B cell (primary cell): ENCODE data around the gene MYO1E. TPM values are rescaled to one million over a fixed set of nuclear protein-coding genes. Genes with fewer than 3 reads are reported as not detected.

ENCODE experiments used
- ATAC-seq: fragments of 200-7000 bp; cut with Tn5 transposase; one replicate; pipeline ENCODE4 v1.10.0; 2021; ENCODE audit warnings: low read depth, mild to moderate bottlenecking, moderate number of reproducible peaks, moderate library complexity
- CTCF ChIA-PET: fragments of 350-600 bp; sonication (Branson Sonifier 250); formaldehyde crosslinking; loops from one replicate; lab custom pipeline; 2021; ENCODE audit warnings: antibody characterized with exemption, inconsistent platforms; lab: Charles Lee
- POLR2A ChIA-PET: fragments of 350-600 bp; sonication (Branson Sonifier 250); formaldehyde crosslinking; loops from one replicate; lab custom pipeline; 2021; ENCODE audit warnings: antibody characterized with exemption; lab: Charles Lee
- DNase-seq: peaks from one replicate; pipeline ENCODE4 v3.0.0; 2013
- H2AFZ ChIP-seq: 2 replicates; pipeline ENCODE4 v1.6.1; 2012; ENCODE audit warnings: mild to moderate bottlenecking, low read depth, low read length; ENCODE audit not compliant: insufficient read depth, poor library complexity, severe bottlenecking
- H3K27ac ChIP-seq, 2 donors: 1 replicate in 1 of 2; 2 replicates in 1 of 2; pipeline ENCODE4 v1.5.1; 2012 to 2013; ENCODE audit warnings: low read length in 2 of 2, mild to moderate bottlenecking in 2 of 2, moderate library complexity in 1 of 2
- H3K27me3 ChIP-seq, 4 experiments: fragments of 200-600 bp in 1 of 4; sonication (generic) in 1 of 4; replicated peaks in 1 of 4; 1 replicate in 2 of 4; 2 replicates in 2 of 4; pipeline versions ENCODE4 v1.6.1 to v1.7.0; 2013 to 2016; ENCODE audit warnings: low read length in 3 of 4, mild to moderate bottlenecking in 2 of 4, mixed read lengths in 1 of 4, moderate library complexity in 1 of 4; ENCODE audit not compliant: insufficient read depth in 4 of 4, control insufficient read depth in 3 of 4; ENCODE audit errors: control extremely low read depth in 1 of 4
- H3K36me3 ChIP-seq, 2 experiments: replicated peaks in 1 of 2; 1 replicate in 1 of 2; 2 replicates in 1 of 2; pipeline versions ENCODE4 v1.6.1 to v1.7.1; 2013; ENCODE audit warnings: low read length in 1 of 2; ENCODE audit not compliant: insufficient read depth in 2 of 2, control insufficient read depth in 1 of 2; ENCODE audit errors: control extremely low read depth in 1 of 2, extremely low read depth in 1 of 2
- H3K4me1 ChIP-seq, 2 donors: fragments of 200-600 bp in 1 of 2; sonication (generic) in 1 of 2; 1 replicate in 1 of 2; 2 replicates in 1 of 2; pipeline versions ENCODE4 v1.5.1 to v1.6.1; 2013 to 2017; ENCODE audit warnings: low read length in 2 of 2; ENCODE audit not compliant: control insufficient read depth in 2 of 2, insufficient read depth in 2 of 2
- H3K4me2 ChIP-seq: replicated peaks from 2 replicates; pipeline ENCODE3; 2012; ENCODE audit warnings: mild to moderate bottlenecking, low read depth, low read length; ENCODE audit not compliant: poor library complexity, severe bottlenecking
- H3K4me3 ChIP-seq, 5 experiments: fragments of 200-600 bp in 1 of 5; sonication (generic) in 1 of 5; 1 replicate in 3 of 5; 2 replicates in 2 of 5; pipeline versions ENCODE4 v1.5.1 to v1.7.0; 2011 to 2016; ENCODE audit warnings: low read length in 4 of 5, mild to moderate bottlenecking in 4 of 5, low read depth in 2 of 5, control low read depth in 1 of 5, moderate library complexity in 1 of 5; ENCODE audit not compliant: insufficient read depth in 1 of 5; ENCODE audit errors: control extremely low read depth in 1 of 5, extremely low read depth in 1 of 5
- H3K79me2 ChIP-seq: fragments of 200-600 bp; sonication (generic); one replicate; pipeline ENCODE4 v1.6.0; 2016; ENCODE audit warnings: low read length; ENCODE audit not compliant: control insufficient read depth, insufficient read depth
- H3K9ac ChIP-seq: fragments of 200-600 bp; sonication (generic); 2 replicates; pipeline ENCODE4 v1.6.1; 2017; ENCODE audit warnings: mild to moderate bottlenecking, low read length, moderate library complexity
- H3K9me3 ChIP-seq, 3 donors: one replicate each; pipeline versions ENCODE4 v1.6.1 to v1.7.1; 2013; ENCODE audit warnings: low read length in 2 of 3; ENCODE audit not compliant: control insufficient read depth in 2 of 3, insufficient read depth in 1 of 3; ENCODE audit errors: control extremely low read depth in 1 of 3
- H4K20me1 ChIP-seq: 2 replicates; pipeline ENCODE4 v1.6.0; 2012; ENCODE audit warnings: mild to moderate bottlenecking, low read length; ENCODE audit not compliant: insufficient read depth, control insufficient read depth, poor library complexity, severe bottlenecking
- H3K27ac Mint-ChIP-seq: one replicate; pipeline ENCODE4 v1.8.0; 2021; ENCODE audit warnings: mixed read lengths
- H3K27me3 Mint-ChIP-seq: one replicate; pipeline ENCODE4 v1.8.0; 2021; ENCODE audit warnings: mixed read lengths
- H3K4me1 Mint-ChIP-seq: one replicate; pipeline ENCODE4 v1.8.0; 2021; ENCODE audit warnings: mixed read lengths
- H3K4me3 Mint-ChIP-seq: one replicate; pipeline ENCODE4 v1.8.0; 2021; ENCODE audit warnings: mixed read lengths
- H3K9me3 Mint-ChIP-seq: one replicate; pipeline ENCODE4 v1.8.0; 2022; ENCODE audit warnings: mixed read lengths; ENCODE audit not compliant: insufficient read depth
- EZH2 ChIP-seq: IDR thresholded peaks from 2 replicates; pipeline ENCODE4 v1.6.1; 2012; ENCODE audit warnings: borderline replicate concordance, low read depth, mild to moderate bottlenecking, moderate library complexity, low read length; ENCODE audit not compliant: insufficient read depth, poor library complexity, severe bottlenecking
- WGBS: methylation state at CpG from one replicate; pipeline ENCODE4 v1.1.5; 2013; ENCODE audit warnings: missing lambda C conversion rate; ENCODE audit not compliant: insufficient coverage; 5-methylcytosine and 5-hydroxymethylcytosine counted together
- intact Hi-C: fragments of 100-400 bp; cut with micrococcal nuclease; formaldehyde crosslinking; loops from one replicate; pipeline ENCODE4 v1.10.0; 2022
- polyA plus RNA-seq: library from polyadenylated mRNA; depleted of rRNA; stranded (reverse); fragments of >200 nt; gene quantifications from 2 replicates; pipeline ENCODE4 v1.2.3, GENCODE V29; 2012
- total RNA-seq, 2 donors: library from RNA; stranded (reverse); fragments of 120-200 nt in 1 of 2; gene quantifications; 1 replicate in 1 of 2; 2 replicates in 1 of 2; pipeline versions ENCODE4 v1.2.3 to v1.2.4, GENCODE V29; 2013 to 2022
- TF ChIP-seq, protein P1 (sequence below): fragments of 200-600 bp; IDR thresholded peaks from one replicate; pipeline ENCODE4 v1.8.0; 2022; ENCODE audit warnings: antibody characterized with exemption, mild to moderate bottlenecking

The MYO1E gene
- total and polyA plus RNA-seq, 2 donors (not counting 1 experiment from before 2014, with no cell fraction given): 11.9 to 100.0 TPM

DNA sequence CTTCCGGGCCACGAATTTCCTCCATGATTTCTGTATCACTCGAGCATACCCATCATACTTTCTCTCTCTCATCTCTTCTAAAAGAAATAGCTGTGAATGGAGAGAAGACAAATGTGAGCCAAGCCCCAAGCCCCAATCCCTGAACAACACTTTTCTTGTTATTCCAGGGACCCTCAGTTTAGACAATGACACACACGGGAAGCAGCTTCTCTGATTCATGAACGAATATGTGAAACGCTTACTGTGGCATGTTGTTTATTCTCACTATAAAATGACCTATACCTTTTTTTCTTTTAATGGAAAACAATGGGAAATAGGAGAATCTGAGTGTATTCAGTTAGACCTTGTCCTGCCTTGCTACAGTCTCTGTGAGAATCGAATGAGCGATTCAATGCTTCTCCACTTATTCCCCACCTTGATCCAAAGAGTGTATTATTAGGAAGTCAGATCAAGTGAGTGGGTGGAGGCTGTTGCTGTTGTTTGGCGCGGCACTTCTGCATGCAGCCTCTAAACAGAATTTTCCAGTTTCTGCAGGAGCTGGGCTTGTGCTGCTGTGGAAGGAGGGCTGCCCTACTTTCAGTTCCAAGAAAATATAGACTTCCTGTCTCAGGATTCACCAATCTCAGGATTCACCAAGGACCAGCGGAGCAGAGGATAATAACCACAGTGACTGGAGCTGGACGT, 198.4 kb downstream of the MYO1E start:
- no peak overlapping the region for H3K4me3 Mint-ChIP-seq
- Histone ChIP-seq H3K9ac (no peak overlapping the region), H3K27ac (no peak overlapping the region), H3K36me3 (peaks cover 3 to 59% of the 10 kb centered on the region in 2 experiments), H3K4me1 (no peaks in the 10 kb centered on the region), H3K4me2 (no peak overlapping the region), H3K27me3 (no peaks in the 10 kb centered on the region), H3K9me3 (peaks cover 0 to 4% (median 0%) of the 10 kb centered on the region in 3 donors), H4K20me1 (no peaks in the 10 kb centered on the region), H3K4me3 (no peak overlapping the region), H3K79me2 (no peaks in the 10 kb centered on the region), H2AFZ (no peak overlapping the region)
- intact Hi-C loops: loop anchor here (1.0 to 2.0 kb wide), 2 partner anchors 239 to 355 kb away; no protein-coding TSS in a partner anchor
- POLR2A ChIA-PET: no interaction called here
- no peaks in the 10 kb centered on the region for H3K9me3 Mint-ChIP-seq
- CTCF ChIA-PET: interaction anchor here (0.9 to 3.1 kb wide), 17 partner anchors 9 to 355 kb away, joined by 3 to 47 read pairs (median 5); no protein-coding TSS in a partner anchor
- H3K27ac Mint-ChIP-seq: no peak overlapping the region
- TF ChIP-seq, protein P1, sequence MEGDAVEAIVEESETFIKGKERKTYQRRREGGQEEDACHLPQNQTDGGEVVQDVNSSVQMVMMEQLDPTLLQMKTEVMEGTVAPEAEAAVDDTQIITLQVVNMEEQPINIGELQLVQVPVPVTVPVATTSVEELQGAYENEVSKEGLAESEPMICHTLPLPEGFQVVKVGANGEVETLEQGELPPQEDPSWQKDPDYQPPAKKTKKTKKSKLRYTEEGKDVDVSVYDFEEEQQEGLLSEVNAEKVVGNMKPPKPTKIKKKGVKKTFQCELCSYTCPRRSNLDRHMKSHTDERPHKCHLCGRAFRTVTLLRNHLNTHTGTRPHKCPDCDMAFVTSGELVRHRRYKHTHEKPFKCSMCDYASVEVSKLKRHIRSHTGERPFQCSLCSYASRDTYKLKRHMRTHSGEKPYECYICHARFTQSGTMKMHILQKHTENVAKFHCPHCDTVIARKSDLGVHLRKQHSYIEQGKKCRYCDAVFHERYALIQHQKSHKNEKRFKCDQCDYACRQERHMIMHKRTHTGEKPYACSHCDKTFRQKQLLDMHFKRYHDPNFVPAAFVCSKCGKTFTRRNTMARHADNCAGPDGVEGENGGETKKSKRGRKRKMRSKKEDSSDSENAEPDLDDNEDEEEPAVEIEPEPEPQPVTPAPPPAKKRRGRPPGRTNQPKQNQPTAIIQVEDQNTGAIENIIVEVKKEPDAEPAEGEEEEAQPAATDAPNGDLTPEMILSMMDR: no peak
- no peak for TF ChIP-seq EZH2
- peaks cover 7% of the 10 kb centered on the region for H3K4me1 Mint-ChIP-seq
- DNase-seq (no peak), ATAC-seq (no peak)
- H3K27me3 Mint-ChIP-seq: no peaks in the 10 kb centered on the region
- WGBS: 80% methylated on average over 1 of the region's 12 CpGs

DNA sequence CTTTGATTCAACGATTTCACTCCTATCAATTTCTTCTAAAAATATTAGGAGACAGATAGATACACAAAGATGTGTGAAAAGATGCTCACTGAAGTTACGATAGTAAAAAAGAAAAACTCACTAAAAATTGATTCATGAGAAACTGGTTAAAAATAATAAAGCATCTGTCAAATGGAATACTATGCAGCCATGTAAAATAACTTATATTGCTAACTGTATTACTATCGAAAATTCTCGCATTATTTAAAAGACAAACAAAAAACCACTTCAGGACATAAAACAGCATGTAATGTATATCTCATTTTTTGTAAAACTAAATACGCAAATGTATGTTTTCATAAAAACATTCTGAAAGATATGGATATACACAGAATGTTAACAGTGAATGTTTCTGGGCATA, 199.5 kb downstream of the MYO1E start:
- Histone ChIP-seq H3K36me3 (peaks cover 3 to 61% of the 10 kb centered on the region in 2 experiments), H3K27ac (no peak overlapping the region), H3K4me2 (no peak overlapping the region), H3K27me3 (no peaks in the 10 kb centered on the region), H3K4me1 (no peaks in the 10 kb centered on the region), H3K9me3 (peaks cover 0 to 4% (median 0%) of the 10 kb centered on the region in 3 donors), H3K4me3 (no peak overlapping the region), H2AFZ (no peak overlapping the region), H3K9ac (no peak overlapping the region), H3K79me2 (no peaks in the 10 kb centered on the region), H4K20me1 (no peaks in the 10 kb centered on the region)
- no CpG with 5 or more reads among the region's 5 CpGs for WGBS
- ChIA-PET CTCF (interaction anchor here (0.9 to 3.9 kb wide), 7 partner anchors 8 to 357 kb away, joined by 3 to 41 read pairs (median 13); no protein-coding TSS in a partner anchor), POLR2A (no interaction called here)
- no peaks in the 10 kb centered on the region for H3K9me3 Mint-ChIP-seq
- H3K27ac Mint-ChIP-seq: no peak overlapping the region
- H3K4me3 Mint-ChIP-seq: no peak overlapping the region
- DNase-seq (no peak), ATAC-seq (no peak)
- peaks cover 7% of the 10 kb centered on the region for H3K4me1 Mint-ChIP-seq
- intact Hi-C loops: no loop called here
- no peak for TF ChIP-seq EZH2
- TF ChIP-seq, protein P1: no peak
- no peaks in the 10 kb centered on the region for H3K27me3 Mint-ChIP-seq
